Measurements from ENCODE around the gene PDS5A.

- TF ChIP-seq SIN3A (IDR thresholded peaks at IDR 0.05; ENCODE audit: borderline replicate concordance, low read depth, low read length), result no peak
- no peak for TF ChIP-seq CTCF (CRISPR knock-in tag; IDR thresholded peaks at IDR 0.05)
Measured at GRCh38 chr4:39963656-39964055, 14.1 kb downstream of the PDS5A start.

All from HepG2 (cell line).